Central memory CD8-positive, alpha-beta T cell (primary cell): Measurements from ENCODE around the gene KCNJ12.
"Not testable (repeated sequence)": the region's sequence is repeated elsewhere in the genome, so short reads cannot be mapped to it uniquely, and the experiment has no call there.

Source experiments
- ATAC-seq: fragments of 150-1000 bp; cut with Tn5 transposase; replicated peaks from 2 replicates; pipeline ENCODE4 v1.10.0; 2022; ENCODE audit warnings: mild to moderate bottlenecking, moderate FRiP score, moderate number of reproducible peaks; ENCODE audit not compliant: poor library complexity, severe bottlenecking; ENCODE audit errors: extremely low read depth
- DNase-seq, 2 donors: peaks; one replicate each; pipeline ENCODE4 v3.0.0; 2021; ENCODE audit warnings: low spot score in 2 of 2
- H3K27ac Mint-ChIP-seq: one replicate; pipeline ENCODE4 v1.8.0; 2022; ENCODE audit warnings: low read depth, mild to moderate bottlenecking, moderate library complexity, mixed read lengths
- H3K27me3 Mint-ChIP-seq: one replicate; pipeline ENCODE4 v1.8.0; 2022; ENCODE audit warnings: mixed read lengths
- H3K36me3 Mint-ChIP-seq: one replicate; pipeline ENCODE4 v1.8.0; 2022; ENCODE audit warnings: mild to moderate bottlenecking, moderate library complexity, mixed read lengths; ENCODE audit not compliant: insufficient read depth
- H3K4me1 Mint-ChIP-seq: one replicate; pipeline ENCODE4 v1.8.0; 2022; ENCODE audit warnings: mixed read lengths
- H3K4me3 Mint-ChIP-seq: one replicate; pipeline ENCODE4 v1.8.0; 2022; ENCODE audit warnings: mild to moderate bottlenecking, moderate library complexity, mixed read lengths
- H3K9me3 Mint-ChIP-seq: one replicate; pipeline ENCODE4 v1.8.0; 2022; ENCODE audit warnings: mixed read lengths

KCNJ12 gene

DNA sequence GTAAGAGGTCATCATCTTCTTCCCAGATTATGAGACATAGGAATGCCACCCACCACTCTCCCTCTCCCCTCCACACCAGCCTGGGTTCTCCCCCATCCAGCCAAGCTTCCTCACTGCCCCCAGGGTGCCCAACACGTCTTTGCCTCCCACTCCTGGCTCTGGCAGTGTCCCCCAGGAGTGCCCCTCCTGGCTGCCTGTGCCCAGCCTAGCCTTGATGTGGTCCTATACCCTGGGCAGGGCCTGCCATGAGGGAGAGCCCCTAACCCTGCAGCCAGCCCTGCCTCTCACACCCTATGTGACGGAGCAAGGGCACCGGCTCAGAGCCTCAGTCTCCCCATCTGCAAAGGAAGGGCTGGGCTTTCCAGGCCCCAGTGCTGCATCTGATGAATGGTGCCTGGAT lies 33.8 kb downstream of the KCNJ12 start:
- not testable (repeated sequence) for H3K4me3 Mint-ChIP-seq, H3K4me1 Mint-ChIP-seq, H3K27ac Mint-ChIP-seq, H3K27me3 Mint-ChIP-seq, DNase-seq, H3K9me3 Mint-ChIP-seq, H3K36me3 Mint-ChIP-seq, ATAC-seq

DNA sequence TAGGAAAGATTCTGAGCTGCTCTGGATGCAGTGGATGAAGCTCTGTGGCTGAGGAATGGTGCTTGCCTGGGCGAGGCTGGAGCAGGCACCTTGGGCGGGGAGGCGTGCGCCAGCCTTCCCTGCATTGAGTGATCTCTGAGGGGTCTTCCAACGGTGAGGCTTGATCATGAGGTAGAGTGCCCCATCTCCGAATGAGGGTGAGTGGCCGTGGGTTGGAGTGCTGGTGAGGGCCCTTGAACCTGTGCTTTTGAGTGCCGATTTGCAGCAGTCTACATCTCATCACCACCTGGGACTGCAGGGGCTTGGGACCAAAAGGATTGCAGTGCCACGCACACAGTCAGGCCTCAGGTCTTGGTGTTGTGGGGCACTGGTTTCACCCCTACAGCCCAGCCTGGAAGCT lies 34.2 kb downstream of the KCNJ12 start:
- not testable (repeated sequence) for H3K27me3 Mint-ChIP-seq, DNase-seq, ATAC-seq, H3K36me3 Mint-ChIP-seq, H3K9me3 Mint-ChIP-seq, H3K4me3 Mint-ChIP-seq, H3K27ac Mint-ChIP-seq, H3K4me1 Mint-ChIP-seq

DNA sequence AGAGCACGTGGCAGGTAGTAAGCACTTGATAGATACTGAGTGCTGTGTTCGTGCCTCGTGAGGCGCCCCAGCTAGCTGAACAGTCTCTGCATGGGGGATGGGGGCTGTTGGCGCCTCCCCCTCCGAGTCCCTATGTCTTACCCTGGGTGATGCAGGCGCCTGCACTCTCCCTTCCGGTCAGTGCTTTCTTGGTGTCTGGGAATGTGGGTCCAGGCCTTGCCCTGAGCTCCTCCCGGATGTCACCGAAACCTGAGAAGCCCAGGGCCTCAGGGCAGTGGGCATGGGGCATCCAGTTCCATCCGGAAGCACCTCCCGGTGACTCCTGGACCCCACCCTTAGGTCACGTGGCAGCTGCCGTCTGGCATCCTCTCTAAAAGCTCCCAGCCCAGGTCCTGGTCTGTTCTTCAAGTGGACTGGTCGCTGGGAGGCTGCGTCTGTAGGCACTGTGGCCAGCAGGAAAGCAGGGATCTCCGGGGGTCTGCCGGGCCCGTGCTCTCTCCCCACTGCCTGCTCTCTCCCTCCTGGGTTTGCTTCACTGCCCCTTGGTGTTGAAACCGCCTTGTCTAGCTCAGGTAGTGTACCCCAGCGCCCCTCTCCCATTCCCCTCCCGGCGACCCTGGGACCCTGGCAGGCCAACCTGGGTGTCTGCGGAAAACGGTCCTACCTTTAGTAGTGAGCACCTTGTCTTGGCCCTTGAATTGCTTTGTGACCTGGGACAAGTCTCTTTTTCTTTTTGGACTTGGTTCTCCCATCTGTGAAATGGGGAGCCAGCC lies 34.9 kb downstream of the KCNJ12 start:
- H3K36me3 Mint-ChIP-seq, H3K4me3 Mint-ChIP-seq, H3K9me3 Mint-ChIP-seq, H3K27me3 Mint-ChIP-seq, ATAC-seq, H3K27ac Mint-ChIP-seq, H3K4me1 Mint-ChIP-seq, DNase-seq: not testable (repeated sequence)

- H3K27me3 Mint-ChIP-seq, H3K9me3 Mint-ChIP-seq, H3K27ac Mint-ChIP-seq, H3K36me3 Mint-ChIP-seq, H3K4me3 Mint-ChIP-seq, H3K4me1 Mint-ChIP-seq, DNase-seq, ATAC-seq: not testable (repeated sequence)
These were observed 35.6 kb downstream of the KCNJ12 start for GRCh38 chr17:21411679-21412205.

DNA sequence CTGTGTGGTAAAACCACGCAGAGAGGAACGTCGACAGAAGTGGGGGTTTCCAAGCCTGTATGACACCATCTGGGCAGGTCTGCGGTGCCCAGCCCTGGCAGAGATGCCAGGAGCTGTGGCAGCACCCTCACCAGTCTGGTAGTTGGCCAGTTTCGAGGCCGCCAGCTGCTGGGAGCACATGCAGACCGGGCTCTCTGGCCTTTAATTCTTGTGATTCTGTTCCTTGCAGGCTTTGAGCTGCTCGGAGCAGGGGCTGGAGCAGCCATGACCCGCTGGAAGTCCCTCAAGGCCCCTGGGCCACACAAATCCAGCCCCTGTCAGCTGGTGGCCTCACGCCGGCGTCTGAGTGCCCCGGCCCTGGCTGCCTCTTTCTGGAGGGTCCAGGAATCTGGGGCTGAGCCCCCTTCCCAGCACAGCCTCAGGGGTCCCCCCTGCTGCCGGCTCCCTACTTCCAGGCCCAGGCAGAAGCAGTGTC lies 36.1 kb downstream of the KCNJ12 start:
- not testable (repeated sequence) for H3K4me1 Mint-ChIP-seq, H3K4me3 Mint-ChIP-seq, DNase-seq, H3K27ac Mint-ChIP-seq, H3K36me3 Mint-ChIP-seq, H3K27me3 Mint-ChIP-seq, ATAC-seq, H3K9me3 Mint-ChIP-seq

DNA sequence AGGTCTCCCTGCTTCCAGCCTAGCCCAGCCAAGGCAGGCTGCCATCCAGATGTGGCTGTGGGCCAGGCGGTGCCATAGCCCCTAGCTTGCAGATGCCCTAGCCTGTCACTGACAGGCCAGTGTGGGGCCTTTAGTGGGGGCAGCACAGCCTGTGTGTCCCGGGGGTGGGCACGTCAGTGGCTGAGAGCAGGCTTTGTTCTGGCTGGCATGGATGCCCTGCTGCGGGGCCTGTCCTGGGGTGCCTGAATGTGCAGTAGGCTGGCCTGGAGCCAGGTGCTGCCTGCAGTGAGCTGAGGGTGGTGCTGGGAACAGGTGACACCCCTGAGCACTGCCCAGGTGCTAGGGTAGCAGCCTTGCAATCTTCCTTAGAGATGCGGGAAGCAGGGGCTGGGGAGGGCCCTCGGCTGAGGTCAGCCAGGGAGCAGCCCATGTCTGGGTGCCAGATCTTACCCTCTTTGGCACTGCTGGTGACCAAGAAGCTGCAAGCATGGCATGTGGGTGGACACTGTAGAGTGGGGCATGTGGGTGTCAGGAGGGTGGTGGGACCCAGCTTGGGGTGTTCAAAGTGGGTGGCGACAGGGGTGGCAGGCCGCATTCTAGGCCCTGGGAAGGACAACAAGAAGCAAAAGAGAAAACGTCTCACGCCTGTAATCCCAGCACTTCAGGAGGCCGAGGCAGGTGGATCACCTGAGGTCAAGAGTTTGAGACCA lies 37.6 kb downstream of the KCNJ12 start:
- not testable (repeated sequence) for H3K27ac Mint-ChIP-seq, H3K4me3 Mint-ChIP-seq, H3K36me3 Mint-ChIP-seq, H3K27me3 Mint-ChIP-seq, H3K9me3 Mint-ChIP-seq, ATAC-seq, H3K4me1 Mint-ChIP-seq, DNase-seq

GRCh38 chr17:21414616-21415015 lies 38.5 kb downstream of the KCNJ12 start:
- ATAC-seq, H3K9me3 Mint-ChIP-seq, H3K4me1 Mint-ChIP-seq, H3K36me3 Mint-ChIP-seq, H3K27ac Mint-ChIP-seq, H3K27me3 Mint-ChIP-seq, H3K4me3 Mint-ChIP-seq, DNase-seq: not testable (repeated sequence)

GRCh38 chr17:21415166-21415990 lies 39.2 kb downstream of the KCNJ12 start:
- not testable (repeated sequence) for H3K4me3 Mint-ChIP-seq, H3K27ac Mint-ChIP-seq, ATAC-seq, DNase-seq, H3K27me3 Mint-ChIP-seq, H3K36me3 Mint-ChIP-seq, H3K4me1 Mint-ChIP-seq, H3K9me3 Mint-ChIP-seq

DNA sequence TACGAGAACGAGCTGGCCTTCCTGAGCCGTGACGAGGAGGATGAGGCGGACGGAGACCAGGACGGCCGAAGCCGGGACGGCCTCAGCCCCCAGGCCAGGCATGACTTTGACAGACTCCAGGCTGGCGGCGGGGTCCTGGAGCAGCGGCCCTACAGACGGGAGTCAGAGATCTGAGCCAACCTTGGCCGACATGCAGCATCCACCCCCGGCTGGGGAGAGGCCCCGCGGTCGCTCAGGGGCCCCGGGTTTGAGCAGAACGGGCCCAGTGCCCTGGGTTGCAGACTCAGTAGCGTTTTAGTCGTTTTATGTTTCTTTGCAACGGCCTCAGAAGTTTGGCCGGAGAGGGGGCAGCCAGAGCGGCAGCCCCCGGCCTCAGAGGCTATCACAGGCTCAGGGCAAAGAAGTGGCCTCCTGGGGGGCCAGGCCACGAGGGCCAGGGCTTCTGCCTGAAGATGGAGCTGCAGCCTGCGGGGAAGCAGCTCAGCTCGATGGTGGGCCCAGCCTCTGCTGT lies 40.4 kb downstream of the KCNJ12 start:
- H3K9me3 Mint-ChIP-seq, ATAC-seq, H3K36me3 Mint-ChIP-seq, H3K4me3 Mint-ChIP-seq, H3K27ac Mint-ChIP-seq, DNase-seq, H3K4me1 Mint-ChIP-seq: not testable (repeated sequence)
- H3K27me3 Mint-ChIP-seq = peaks cover 11% of the 10 kb centered on the region

DNA sequence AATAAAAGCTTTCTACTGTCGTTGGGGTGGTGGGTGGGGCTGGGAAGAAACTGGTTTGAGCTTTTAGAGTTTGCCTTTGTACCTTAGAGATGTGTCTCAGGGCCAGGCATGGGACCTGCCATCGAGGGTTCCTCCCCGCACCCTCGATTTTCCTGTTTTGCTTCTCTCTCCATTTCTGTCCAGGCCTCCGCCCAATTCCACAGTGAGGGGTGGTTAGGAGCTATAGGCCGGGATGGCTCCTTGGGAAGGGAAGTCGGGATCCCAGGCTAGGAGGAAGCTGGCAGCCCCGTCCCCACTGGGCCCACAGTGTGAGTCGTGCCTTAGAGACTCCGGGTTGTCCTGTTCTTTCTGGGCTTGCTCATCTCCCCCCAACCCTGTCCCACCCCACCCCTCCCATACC lies 41.2 kb downstream of the KCNJ12 start:
- H3K4me1 Mint-ChIP-seq, H3K27ac Mint-ChIP-seq, H3K36me3 Mint-ChIP-seq, H3K9me3 Mint-ChIP-seq, H3K4me3 Mint-ChIP-seq, ATAC-seq, DNase-seq: not testable (repeated sequence)
- H3K27me3 Mint-ChIP-seq = peaks cover 19% of the 10 kb centered on the region

GRCh38 chr17:21417921-21418320 lies 41.8 kb downstream of the KCNJ12 start:
- Mint-ChIP-seq H3K9me3 (no peaks in the 10 kb centered on the region), H3K27me3 (peaks cover 25% of the 10 kb centered on the region), H3K4me3 (no peak overlapping the region), H3K36me3 (no peaks in the 10 kb centered on the region), H3K27ac (no peak overlapping the region), H3K4me1 (peaks cover 9% of the 10 kb centered on the region)
- no peak for ATAC-seq
- DNase-seq = no peak
